Prostate gland (tissue), 2 donors: Measurements from ENCODE around the gene HS3ST3B1.

Experiments used
- CTCF ChIP-seq, 4 experiments: fragments of 200-600 bp in 2 of 4; fragments of 450-650 bp in 2 of 4; sonication (generic) in 2 of 4; IDR thresholded peaks; 1 replicate in 3 of 4; 2 replicates in 1 of 4; pipeline ENCODE4 v1.5.1; 2016 to 2019; ENCODE audit warnings: antibody characterized with exemption in 4 of 4, mild to moderate bottlenecking in 2 of 4, moderate library complexity in 2 of 4
- POLR2AphosphoS5 ChIP-seq: sonication (generic); formaldehyde crosslinking; IDR thresholded peaks from one replicate; pipeline ENCODE4 v1.6.1; 2017; ENCODE audit warnings: antibody characterized with exemption

DNA sequence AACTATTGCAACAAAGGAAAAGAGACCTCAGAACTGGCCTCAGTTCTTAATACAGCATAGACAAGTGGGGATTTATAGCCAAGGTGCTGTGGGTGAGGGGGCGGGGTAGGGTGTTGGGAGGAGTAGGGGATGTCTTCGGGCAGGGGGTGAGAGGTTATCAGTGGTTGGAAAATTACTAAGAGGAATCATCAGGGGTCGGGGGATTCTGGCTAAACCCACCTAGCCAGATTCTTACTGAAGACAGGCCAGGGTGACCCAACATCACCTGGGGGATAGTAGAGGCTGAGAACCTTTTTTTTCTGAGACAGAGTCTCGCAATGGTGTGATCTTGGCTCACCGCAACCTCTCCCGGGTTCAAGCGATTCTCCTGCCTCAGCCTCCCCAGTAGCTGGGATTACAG is 32.6 kb downstream of the HS3ST3B1 start:
- no peak for TF ChIP-seq CTCF (IDR thresholded peaks at IDR 0.05)
- TF ChIP-seq POLR2AphosphoS5, result no peak
